Kidney glomerular epithelial cell (primary cell): ENCODE data around the gene COL15A1.
"Not testable (repeated sequence)": the region's sequence is repeated elsewhere in the genome, so short reads cannot be mapped to it uniquely, and the experiment has no call there.

Source experiments
- DNase-seq: peaks from one replicate; lab custom pipeline; 2025; lab: John Stamatoyannopoulos, UW

The COL15A1 gene

DNA sequence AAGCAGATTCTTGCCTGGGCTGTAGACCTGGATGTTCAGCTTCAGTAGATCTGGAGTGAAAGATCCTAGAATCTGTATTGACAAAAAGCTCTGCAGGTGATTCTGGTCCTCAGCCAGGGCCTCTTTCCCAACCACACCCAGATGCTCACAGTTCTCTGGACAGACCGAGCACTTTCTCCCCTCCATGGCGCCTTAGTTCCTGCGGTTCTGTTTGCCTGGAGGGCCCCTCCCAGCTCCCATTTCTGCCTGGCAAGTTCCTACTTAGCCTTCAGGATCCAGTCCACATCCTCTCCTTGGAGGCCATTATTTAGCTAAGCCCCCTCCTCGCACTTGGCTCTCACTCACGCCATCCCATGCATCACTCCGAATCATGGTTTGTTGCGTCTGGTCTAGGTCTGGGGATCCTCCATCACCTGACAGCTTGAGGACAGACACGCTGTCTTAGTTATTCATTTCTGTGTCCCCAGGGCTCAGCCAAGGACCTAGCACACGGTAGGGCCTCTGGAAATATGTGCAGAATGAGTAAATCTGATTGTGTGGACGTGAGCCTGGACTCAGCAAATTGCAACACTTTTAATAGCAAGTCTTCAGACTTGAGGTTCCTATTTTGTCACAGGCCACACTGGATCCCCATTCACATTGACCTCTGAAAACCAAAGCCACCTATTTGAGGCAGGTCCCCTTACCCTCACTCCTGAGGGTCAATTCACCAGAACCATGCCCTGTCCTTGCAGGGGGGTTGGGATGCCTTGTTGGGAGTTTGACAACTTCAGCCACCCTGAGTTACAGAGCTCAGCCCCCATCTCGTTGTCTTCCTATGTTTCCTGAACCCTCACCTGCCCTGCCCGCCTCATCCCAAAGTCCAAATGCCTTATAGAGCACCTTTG, 50.7 kb downstream of the COL15A1 start:
- DNase-seq = no peak

- no peak for DNase-seq
Observed at GRCh38 chr9:98995059-98995671, 51.5 kb downstream of the COL15A1 start.

DNA sequence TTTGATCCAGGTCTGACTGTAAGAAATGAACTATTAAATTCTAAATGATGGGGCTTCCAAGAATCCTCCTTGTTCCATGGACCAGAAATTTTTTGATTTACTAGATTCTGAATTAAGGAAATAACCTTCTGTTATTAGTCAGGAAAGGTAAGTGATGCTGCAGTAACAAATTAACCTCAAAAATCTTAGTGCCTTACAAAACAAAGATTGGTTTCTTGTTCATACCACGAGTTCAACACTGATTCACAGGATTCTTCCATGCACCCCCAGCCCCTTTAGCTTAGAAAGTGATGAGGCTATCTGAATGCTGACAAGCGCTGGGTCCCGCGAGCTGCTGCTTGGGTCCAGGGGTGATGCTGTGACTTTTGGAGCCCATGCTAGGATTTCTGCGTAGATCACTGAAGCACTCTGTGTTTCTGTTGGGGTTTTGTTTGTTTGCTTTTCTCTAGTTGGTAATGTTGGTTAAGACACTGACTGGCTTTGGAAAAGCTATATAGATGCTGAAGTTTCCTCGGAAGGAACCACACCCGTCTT, 52.3 kb downstream of the COL15A1 start:
- no peak for DNase-seq

GRCh38 chr9:98997604-98998003, 53.9 kb downstream of the COL15A1 start:
- no peak for DNase-seq

- DNase-seq = no peak
Observed at GRCh38 chr9:98998441-98999151, 54.9 kb downstream of the COL15A1 start.

DNA sequence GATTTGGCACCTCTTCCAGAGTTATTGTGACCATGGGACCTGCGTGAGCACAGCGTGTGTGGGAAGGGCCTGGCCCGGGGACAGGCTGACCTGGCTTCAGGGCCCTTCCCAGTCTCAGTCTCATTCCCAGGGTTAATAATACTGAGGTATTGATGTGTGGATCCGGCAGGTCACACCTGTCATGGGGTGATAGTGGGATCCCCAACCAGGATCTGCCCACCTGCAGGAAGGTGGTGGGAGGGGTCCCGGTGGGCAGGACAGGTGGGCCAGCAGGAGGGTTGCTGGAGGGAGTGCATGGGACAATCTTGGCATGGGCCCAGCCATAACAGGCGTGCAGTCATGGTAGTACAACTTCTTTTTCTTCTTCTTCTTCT, 55.4 kb downstream of the COL15A1 start:
- no peak for DNase-seq

DNA sequence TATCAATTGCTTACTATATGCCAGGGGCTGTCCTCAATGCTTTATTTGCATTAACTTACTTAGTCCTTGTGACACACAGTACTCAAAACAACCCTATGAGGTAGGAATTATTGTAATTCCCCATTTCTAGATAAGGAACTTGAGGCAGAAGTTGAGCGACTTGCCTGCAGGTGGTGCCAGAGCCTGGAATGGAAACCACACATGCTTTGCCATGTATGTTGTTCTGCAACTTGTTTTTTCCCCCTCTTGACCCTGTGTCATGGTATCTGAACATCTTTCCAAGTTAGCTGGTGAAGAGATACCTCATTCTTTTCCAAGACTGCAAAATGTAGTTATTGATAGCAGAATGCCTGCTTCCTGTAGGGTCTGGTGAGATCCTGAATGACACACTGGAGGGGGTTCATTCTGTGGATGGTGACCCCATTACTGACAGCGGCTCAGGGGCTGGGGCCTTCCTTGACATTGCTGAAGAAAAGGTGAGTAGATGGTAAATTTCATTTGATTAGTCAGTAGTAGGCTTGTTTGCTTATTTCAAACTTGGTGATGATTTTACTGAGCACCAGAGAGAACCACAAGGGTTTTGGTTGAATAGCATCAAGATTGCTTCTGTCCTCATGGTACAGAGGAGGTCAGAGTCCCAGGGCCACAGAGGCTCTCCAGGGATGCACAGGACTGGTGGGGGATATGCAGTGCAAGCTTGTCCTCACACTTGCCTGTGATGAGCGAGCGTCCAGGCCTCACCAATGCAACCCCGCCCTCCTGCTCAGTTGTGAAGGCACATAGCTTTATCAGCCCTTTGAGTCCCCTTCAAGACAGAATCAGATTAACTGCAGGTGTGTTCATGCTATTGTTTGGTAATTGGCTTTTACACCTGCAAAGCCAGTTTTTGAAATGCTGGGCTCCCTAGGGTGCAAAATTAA, 57.0 kb downstream of the COL15A1 start:
- peak; percentile 67 for DNase-seq

- DNase-seq = no peak
Observed at GRCh38 chr9:99001892-99002291, 58.2 kb downstream of the COL15A1 start.

- no peak for DNase-seq
Observed at GRCh38 chr9:99002706-99003105, 59.0 kb downstream of the COL15A1 start.

- DNase-seq = no peak
Observed at GRCh38 chr9:99003308-99003707, 59.6 kb downstream of the COL15A1 start.

GRCh38 chr9:99004115-99004514, 60.4 kb downstream of the COL15A1 start:
- DNase-seq = no peak

GRCh38 chr9:99004717-99005460, 61.2 kb downstream of the COL15A1 start:
- no peak for DNase-seq

- no peak for DNase-seq
Observed at GRCh38 chr9:99005651-99006050, 61.9 kb downstream of the COL15A1 start.

- no peak for DNase-seq
Observed at GRCh38 chr9:99006511-99006910, 62.8 kb downstream of the COL15A1 start.

- DNase-seq = no peak
Observed at GRCh38 chr9:99006979-99007378, 63.3 kb downstream of the COL15A1 start.

GRCh38 chr9:99008203-99008602, 64.5 kb downstream of the COL15A1 start:
- no peak for DNase-seq

GRCh38 chr9:99010393-99010792, 66.7 kb downstream of the COL15A1 start:
- not testable (repeated sequence) for DNase-seq

DNA sequence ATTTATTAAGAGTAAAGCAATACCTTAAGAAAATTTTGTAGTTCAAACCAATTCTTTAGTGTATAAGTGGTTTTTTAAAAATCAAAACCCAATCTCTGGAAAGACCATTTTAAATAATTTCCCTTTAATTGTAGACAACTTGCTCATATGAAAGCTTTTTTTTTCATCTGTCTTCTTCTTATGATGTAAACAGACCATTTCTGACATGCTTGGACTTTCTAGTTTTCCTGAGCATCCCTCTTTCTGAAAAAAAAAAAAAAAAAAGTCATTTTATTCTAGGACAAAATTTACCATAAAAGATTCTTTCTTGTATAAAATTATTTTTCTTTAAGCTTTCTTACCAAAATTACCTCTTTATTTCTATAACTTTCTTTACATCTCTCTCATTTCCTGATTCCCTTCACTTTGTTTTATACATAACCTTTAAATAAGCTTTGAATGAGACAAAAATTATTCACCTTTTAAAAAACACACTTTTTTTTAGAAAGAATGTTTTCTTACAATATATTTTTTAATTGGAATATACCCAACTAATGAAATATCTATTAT, 67.5 kb downstream of the COL15A1 start:
- DNase-seq = no peak

GRCh38 chr9:99012957-99013512, 69.3 kb downstream of the COL15A1 start:
- no peak for DNase-seq

- no peak for DNase-seq
Observed at GRCh38 chr9:99013550-99013949, 69.8 kb downstream of the COL15A1 start.
